Mesothelial cell of epicardium (in vitro differentiated cells): Measurements from ENCODE around the gene IFIT1. TPM values are rescaled to one million over a fixed set of nuclear protein-coding genes. Genes with fewer than 3 reads are reported as not detected.
A peak's percentile ranks its signal among the peaks of the same experiment; 100 is the strongest.

ENCODE experiments used
- DNase-seq, 2 experiments: peaks; one replicate each; pipeline ENCODE4 v3.0.0; 2021; ENCODE audit warnings: low spot score in 2 of 2; ENCODE audit not compliant: unreplicated experiment in 2 of 2
- H3K27ac Mint-ChIP-seq: 2 replicates; pipeline ENCODE4 v1.8.0; 2021; ENCODE audit warnings: mixed read lengths
- H3K27me3 Mint-ChIP-seq: 2 replicates; pipeline ENCODE4 v1.8.0; 2021; ENCODE audit warnings: low read depth, mixed read lengths
- H3K36me3 Mint-ChIP-seq: 2 replicates; pipeline ENCODE4 v1.8.0; 2021; ENCODE audit warnings: mixed read lengths
- H3K4me1 Mint-ChIP-seq: 2 replicates; pipeline ENCODE4 v1.8.0; 2021; ENCODE audit warnings: mixed read lengths
- H3K4me3 Mint-ChIP-seq: 2 replicates; pipeline ENCODE4 v1.8.0; 2021; ENCODE audit warnings: mild to moderate bottlenecking, moderate library complexity, mixed read lengths
- H3K9me3 Mint-ChIP-seq: 2 replicates; pipeline ENCODE4 v1.8.0; 2021; ENCODE audit warnings: mixed read lengths
- CTCF ChIP-seq: fragments of 200-600 bp; sonication (generic); IDR thresholded peaks from one replicate; pipeline ENCODE4 v1.5.0; 2021; ENCODE audit warnings: antibody characterized with exemption; ENCODE audit not compliant: unreplicated experiment
- total RNA-seq: library from RNA; stranded (reverse); gene quantifications from 3 replicates; pipeline ENCODE4 v1.2.1, GENCODE V29; 2021

Gene IFIT1
- total RNA-seq, 1 donor from 2014 or later = 44.1 TPM

- Mint-ChIP-seq H3K4me1 (peaks cover 31% of the 10 kb centered on the region), H3K27ac (no peak overlapping the region), H3K36me3 (peaks cover 27% of the 10 kb centered on the region), H3K4me3 (peak overlapping the region; percentile 74), H3K27me3 (no peaks in the 10 kb centered on the region), H3K9me3 (peaks cover 18% of the 10 kb centered on the region)
- DNase-seq = no peak
- no peak for TF ChIP-seq CTCF
Measured at GRCh38 chr10:89393898-89394297, 1.5 kb downstream of the IFIT1 start.

DNA sequence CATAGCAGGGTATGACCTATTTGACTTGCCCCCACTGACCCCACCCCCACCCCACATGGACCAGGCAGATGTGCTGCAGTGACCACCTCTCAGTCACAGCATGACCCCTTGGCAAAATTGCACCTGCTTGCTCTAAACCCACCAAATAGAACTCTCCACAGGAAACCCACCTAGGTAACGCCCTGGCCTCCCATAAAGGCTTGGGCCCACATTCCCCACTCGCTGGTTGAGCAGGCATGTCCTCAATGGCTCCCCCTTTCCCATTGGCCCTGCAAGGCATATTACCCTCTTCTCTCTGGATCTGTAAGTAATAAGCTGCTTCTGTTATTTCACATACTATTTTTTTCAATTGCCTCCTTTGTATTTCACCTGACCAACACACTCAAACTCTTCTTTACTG lies 2.7 kb downstream of the IFIT1 start:
- Mint-ChIP-seq H3K27ac (no peak overlapping the region), H3K4me1 (peaks cover 31% of the 10 kb centered on the region), H3K36me3 (peaks cover 39% of the 10 kb centered on the region), H3K9me3 (peaks cover 31% of the 10 kb centered on the region), H3K4me3 (peak overlapping the region; percentile 56), H3K27me3 (no peaks in the 10 kb centered on the region)
- DNase-seq = no peak
- TF ChIP-seq CTCF = no peak

DNA sequence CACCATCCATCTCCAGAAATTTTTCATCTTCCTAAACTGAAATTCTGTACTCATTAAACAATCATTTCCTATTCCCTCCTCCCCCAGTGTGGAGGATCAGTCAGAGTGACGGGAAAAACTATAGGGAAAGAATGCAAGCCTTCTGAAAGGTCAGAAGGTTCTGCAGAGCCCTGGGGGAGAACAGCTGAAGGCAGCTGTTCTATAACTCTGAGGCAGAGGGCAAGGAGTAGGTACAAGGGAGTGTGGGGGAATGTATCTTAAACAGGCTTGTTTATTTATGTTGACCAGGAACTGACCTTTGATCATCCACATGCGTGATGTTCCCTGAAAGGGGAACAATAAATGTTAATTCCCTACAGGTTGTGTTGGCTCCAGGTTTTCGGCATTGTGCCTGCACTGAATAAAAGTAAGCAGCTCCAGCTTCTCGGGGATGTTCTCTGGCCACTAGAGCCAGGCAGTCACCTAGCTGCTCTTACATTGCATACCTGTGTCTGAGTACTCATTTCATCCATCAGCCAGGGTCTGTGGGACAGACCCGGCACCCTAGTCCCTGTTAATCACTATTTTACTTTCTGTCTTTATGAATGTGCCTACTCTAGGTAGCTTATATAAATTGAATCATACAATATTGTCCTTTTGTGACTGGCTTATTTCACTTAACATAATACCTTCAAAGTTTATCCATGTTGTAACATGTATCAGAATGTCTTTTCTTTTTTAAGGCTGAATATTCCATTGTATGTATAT lies 5.8 kb downstream of the IFIT1 start:
- Mint-ChIP-seq H3K9me3 (peaks cover 41% of the 10 kb centered on the region), H3K36me3 (peaks cover 65% of the 10 kb centered on the region), H3K4me1 (peaks cover 18% of the 10 kb centered on the region), H3K4me3 (no peak overlapping the region), H3K27me3 (no peaks in the 10 kb centered on the region), H3K27ac (no peak overlapping the region)
- no peak for TF ChIP-seq CTCF
- no peak for DNase-seq

GRCh38 chr10:89399956-89400355 lies 7.5 kb downstream of the IFIT1 start:
- DNase-seq = no peak
- no peak overlapping the region for H3K4me3 Mint-ChIP-seq
- H3K9me3 Mint-ChIP-seq = peaks cover 51% of the 10 kb centered on the region
- H3K27ac Mint-ChIP-seq = no peak overlapping the region
- TF ChIP-seq CTCF = no peak
- H3K27me3 Mint-ChIP-seq = no peaks in the 10 kb centered on the region
- peaks cover 4% of the 10 kb centered on the region for H3K4me1 Mint-ChIP-seq
- H3K36me3 Mint-ChIP-seq = peaks cover 82% of the 10 kb centered on the region

DNA sequence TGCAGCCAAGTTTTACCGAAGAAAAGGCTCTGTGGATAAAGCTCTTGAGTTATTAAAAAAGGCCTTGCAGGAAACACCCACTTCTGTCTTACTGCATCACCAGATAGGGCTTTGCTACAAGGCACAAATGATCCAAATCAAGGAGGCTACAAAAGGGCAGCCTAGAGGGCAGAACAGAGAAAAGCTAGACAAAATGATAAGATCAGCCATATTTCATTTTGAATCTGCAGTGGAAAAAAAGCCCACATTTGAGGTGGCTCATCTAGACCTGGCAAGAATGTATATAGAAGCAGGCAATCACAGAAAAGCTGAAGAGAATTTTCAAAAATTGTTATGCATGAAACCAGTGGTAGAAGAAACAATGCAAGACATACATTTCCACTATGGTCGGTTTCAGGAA lies 10.6 kb downstream of the IFIT1 start:
- Mint-ChIP-seq H3K27me3 (no peaks in the 10 kb centered on the region), H3K36me3 (peaks cover 81% of the 10 kb centered on the region), H3K4me3 (no peak overlapping the region), H3K27ac (no peak overlapping the region), H3K9me3 (peaks cover 44% of the 10 kb centered on the region), H3K4me1 (no peaks in the 10 kb centered on the region)
- no peak for DNase-seq
- no peak for TF ChIP-seq CTCF
